Central memory CD8-positive, alpha-beta T cell (primary cell): ENCODE data around the gene NOS1AP.

Experiments used
- ATAC-seq: fragments of 150-1000 bp; cut with Tn5 transposase; replicated peaks from 2 replicates; pipeline ENCODE4 v1.10.0; 2022; ENCODE audit warnings: mild to moderate bottlenecking, moderate FRiP score, moderate number of reproducible peaks; ENCODE audit not compliant: poor library complexity, severe bottlenecking; ENCODE audit errors: extremely low read depth
- DNase-seq, 2 donors: peaks; one replicate each; pipeline ENCODE4 v3.0.0; 2021; ENCODE audit warnings: low spot score in 2 of 2
- H3K27ac Mint-ChIP-seq: one replicate; pipeline ENCODE4 v1.8.0; 2022; ENCODE audit warnings: low read depth, mild to moderate bottlenecking, moderate library complexity, mixed read lengths
- H3K27me3 Mint-ChIP-seq: one replicate; pipeline ENCODE4 v1.8.0; 2022; ENCODE audit warnings: mixed read lengths
- H3K36me3 Mint-ChIP-seq: one replicate; pipeline ENCODE4 v1.8.0; 2022; ENCODE audit warnings: mild to moderate bottlenecking, moderate library complexity, mixed read lengths; ENCODE audit not compliant: insufficient read depth
- H3K4me1 Mint-ChIP-seq: one replicate; pipeline ENCODE4 v1.8.0; 2022; ENCODE audit warnings: mixed read lengths
- H3K4me3 Mint-ChIP-seq: one replicate; pipeline ENCODE4 v1.8.0; 2022; ENCODE audit warnings: mild to moderate bottlenecking, moderate library complexity, mixed read lengths
- H3K9me3 Mint-ChIP-seq: one replicate; pipeline ENCODE4 v1.8.0; 2022; ENCODE audit warnings: mixed read lengths

Gene NOS1AP

DNA sequence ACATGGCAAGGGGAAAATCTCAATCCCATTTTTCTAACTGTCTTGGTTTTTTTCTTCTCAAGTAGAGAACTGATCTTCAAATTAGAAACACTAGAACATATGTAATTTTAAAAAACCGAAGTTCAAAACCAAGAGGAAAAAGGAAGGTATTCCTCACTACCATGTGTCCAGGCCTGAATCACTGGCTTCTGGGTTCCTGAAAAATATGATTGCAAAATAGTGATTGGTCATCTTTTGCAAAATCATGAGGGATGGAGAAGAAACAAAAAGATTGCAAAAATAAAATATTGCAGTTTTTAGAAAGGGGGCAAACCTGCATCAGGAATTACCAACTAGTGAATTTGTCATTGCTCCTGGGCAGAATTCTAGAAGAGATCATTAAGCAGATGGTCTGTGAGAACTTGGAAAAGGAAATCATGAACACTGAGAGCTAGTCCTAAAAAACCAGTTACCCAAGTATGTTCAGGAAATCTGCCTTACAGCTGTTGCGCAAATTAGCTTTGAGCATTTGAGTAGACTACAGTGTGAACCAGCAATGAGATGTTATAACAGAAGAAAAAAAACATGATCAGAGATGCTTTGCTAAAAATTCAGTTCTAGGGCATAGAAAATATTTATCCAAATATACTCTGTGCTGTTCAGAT is 257.8 kb downstream of the NOS1AP start:
- no peak overlapping the region for H3K4me3 Mint-ChIP-seq
- no peaks in the 10 kb centered on the region for H3K36me3 Mint-ChIP-seq
- ATAC-seq (no peak), DNase-seq (no peak)
- H3K27me3 Mint-ChIP-seq, result peaks cover 66% of the 10 kb centered on the region
- no peaks in the 10 kb centered on the region for H3K4me1 Mint-ChIP-seq
- H3K9me3 Mint-ChIP-seq, result no peaks in the 10 kb centered on the region
- H3K27ac Mint-ChIP-seq, result no peak overlapping the region

DNA sequence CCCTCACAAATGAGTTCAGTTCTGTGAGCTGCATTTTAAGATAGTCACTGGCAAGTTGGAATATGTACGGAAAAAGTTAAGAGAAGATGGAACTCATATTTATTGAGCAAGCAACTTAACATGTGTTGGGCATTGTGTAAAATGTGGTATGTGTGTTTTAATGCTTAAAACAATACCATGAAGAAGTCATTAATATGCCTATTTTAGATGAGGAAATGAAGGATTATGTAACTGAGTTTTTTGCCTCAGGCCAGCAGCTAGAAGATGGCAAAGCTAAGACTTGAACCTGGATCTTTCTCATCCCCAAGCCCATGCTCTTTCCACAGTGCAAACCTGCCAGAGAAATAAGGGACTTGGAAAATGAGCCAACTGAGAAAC is 258.3 kb downstream of the NOS1AP start:
- Mint-ChIP-seq H3K4me1 (no peaks in the 10 kb centered on the region), H3K27ac (no peak overlapping the region), H3K4me3 (no peak overlapping the region), H3K27me3 (peaks cover 66% of the 10 kb centered on the region), H3K9me3 (no peaks in the 10 kb centered on the region), H3K36me3 (no peaks in the 10 kb centered on the region)
- ATAC-seq (no peak), DNase-seq (no peak)

DNA sequence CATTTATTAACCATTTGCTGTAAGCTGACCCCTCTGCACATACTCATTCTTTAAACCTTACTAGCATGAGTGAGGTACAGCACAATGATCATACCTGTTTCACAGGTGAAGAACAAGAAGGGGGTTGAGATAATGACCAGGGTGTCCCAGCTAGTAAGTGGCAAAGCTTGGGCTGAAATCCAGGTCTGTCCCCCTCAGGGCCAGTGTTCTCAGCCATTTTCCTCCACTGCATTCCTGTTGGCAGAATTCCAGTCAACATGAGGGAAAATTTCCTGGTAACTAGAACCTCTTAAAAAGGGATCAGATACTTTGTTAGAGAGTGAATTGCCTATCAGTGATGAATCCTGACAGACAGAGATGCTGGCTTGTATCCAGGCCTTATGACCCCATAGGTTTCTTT is 259.0 kb downstream of the NOS1AP start:
- Mint-ChIP-seq H3K27me3 (peaks cover 59% of the 10 kb centered on the region), H3K27ac (no peak overlapping the region), H3K9me3 (no peaks in the 10 kb centered on the region), H3K4me1 (no peaks in the 10 kb centered on the region), H3K4me3 (no peak overlapping the region), H3K36me3 (no peaks in the 10 kb centered on the region)
- DNase-seq, result no peak
- no peak for ATAC-seq

DNA sequence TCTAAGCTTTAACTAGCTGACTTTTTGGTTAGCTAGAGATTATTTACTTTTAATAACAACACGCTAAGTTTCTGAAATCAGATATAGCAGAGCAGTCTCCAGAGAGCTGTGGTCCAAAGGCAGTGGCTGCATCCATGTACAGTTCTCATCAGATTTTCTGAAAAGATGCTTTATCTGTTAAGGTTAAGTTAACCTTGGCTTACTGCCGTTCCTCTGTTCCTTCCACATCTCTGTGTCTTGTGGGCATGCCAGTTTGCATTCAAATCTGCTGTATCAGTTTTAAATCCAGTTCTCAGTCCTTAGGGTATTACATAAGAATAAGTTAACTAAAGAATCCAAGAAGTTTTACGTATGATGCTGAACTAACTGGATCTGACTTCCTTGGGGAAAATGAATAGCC is 260.3 kb downstream of the NOS1AP start:
- Mint-ChIP-seq H3K36me3 (no peaks in the 10 kb centered on the region), H3K4me1 (no peaks in the 10 kb centered on the region), H3K9me3 (no peaks in the 10 kb centered on the region), H3K27me3 (peaks cover 46% of the 10 kb centered on the region), H3K27ac (no peak overlapping the region), H3K4me3 (no peak overlapping the region)
- ATAC-seq (no peak), DNase-seq (no peak)

DNA sequence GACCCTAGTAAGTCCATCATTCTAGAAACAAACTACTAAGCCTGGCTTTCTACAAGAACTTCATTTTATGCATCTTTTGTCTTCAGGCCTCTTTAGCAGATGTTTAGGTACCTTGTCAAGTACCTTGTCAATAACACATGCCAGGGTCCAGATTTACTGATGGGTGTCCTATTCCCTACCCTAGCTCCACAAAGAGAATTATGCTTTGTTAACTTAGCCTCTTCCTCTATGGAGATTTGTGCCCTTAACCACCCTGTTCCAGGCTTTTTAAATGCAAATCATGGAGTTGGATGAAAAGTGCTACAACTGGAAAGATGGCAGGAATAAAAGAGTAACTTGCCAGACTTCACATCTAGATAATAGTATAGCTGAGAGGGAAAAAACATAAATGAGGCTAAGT is 264.5 kb downstream of the NOS1AP start:
- no peak for DNase-seq
- no peaks in the 10 kb centered on the region for H3K4me1 Mint-ChIP-seq
- no peak overlapping the region for H3K4me3 Mint-ChIP-seq
- no peak overlapping the region for H3K27ac Mint-ChIP-seq
- H3K9me3 Mint-ChIP-seq, result no peaks in the 10 kb centered on the region
- H3K36me3 Mint-ChIP-seq, result no peaks in the 10 kb centered on the region
- no peak for ATAC-seq
- peaks cover 53% of the 10 kb centered on the region for H3K27me3 Mint-ChIP-seq

DNA sequence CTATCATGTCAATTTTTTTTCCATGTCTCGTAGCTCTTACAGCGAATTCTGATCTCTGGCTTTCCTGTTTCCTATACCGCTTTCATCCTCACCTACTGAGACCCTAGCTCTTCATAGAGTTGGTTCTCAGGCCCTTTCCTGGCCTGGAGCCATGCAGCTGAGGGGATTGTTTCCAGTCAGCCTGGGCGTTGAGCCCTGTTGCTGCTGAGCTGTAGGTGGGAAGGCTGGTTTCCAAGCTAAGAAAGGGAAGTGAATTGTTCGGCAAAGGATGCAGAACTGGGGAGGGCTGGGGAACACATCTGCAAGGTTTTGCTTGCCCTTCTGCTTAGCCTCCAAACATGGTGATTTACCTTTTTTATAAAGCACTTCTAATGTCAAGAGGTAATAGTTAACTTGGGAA is 265.6 kb downstream of the NOS1AP start:
- Mint-ChIP-seq H3K27ac (no peak overlapping the region), H3K9me3 (no peaks in the 10 kb centered on the region), H3K4me3 (no peak overlapping the region), H3K27me3 (peaks cover 64% of the 10 kb centered on the region), H3K4me1 (no peaks in the 10 kb centered on the region), H3K36me3 (no peaks in the 10 kb centered on the region)
- ATAC-seq (no peak), DNase-seq (no peak)

DNA sequence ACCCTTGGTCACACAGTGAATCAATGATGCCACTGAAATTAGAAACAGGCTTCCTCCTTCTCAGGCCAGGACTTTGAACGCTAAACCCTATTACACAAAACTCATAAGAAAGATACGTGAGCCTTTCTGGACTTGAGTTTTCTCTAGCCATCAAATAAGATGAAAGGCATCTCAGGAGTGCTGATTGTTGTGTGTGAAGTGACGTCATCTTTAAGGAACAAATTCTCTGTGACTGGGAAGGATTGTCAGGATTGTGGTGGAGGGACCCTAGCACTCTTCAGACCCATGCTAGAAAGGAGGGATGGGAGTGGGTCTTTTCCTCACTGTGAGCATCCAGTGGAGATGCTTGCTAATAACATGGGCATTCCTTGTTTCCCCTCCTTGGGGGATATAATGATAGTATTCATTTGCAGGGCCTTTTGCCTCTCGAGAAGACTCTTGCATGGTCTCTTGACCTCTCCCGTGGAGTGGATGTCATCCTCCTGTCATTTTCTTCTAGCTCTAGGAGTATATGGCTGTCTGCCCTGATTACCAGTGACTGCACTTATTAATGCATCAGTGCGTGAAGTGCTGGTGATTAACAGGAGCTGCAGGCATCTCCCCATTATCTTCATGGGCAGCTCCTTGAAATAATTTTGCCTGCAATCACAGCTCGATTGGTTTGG is 267.3 kb downstream of the NOS1AP start:
- Mint-ChIP-seq H3K4me1 (no peaks in the 10 kb centered on the region), H3K4me3 (no peak overlapping the region), H3K9me3 (no peaks in the 10 kb centered on the region), H3K27me3 (peaks cover 69% of the 10 kb centered on the region), H3K36me3 (no peaks in the 10 kb centered on the region), H3K27ac (no peak overlapping the region)
- DNase-seq, result no peak
- no peak for ATAC-seq

DNA sequence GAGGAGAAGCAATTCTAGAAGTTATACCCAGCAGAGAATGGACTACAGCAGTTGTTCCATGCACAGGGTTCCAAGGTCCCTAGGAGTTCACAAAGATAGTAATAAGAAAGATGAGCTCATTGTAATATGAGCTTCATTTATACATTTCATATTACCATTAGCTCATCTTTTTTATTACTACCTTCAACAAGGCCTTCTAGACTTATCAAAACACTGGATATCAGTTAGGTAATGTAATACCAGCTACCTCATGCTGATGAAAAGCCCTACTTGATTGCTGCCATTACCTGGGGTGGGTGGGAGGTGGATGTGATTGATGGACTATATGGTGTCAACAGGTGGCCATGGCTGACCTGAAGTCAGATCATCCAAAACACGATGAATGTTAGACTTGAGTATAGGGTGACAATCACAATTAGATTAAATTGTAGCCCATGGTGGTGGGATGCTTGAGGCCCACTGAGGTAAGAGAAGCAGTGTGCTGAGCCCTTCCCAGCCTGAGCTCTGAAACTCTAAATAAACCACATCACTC is 273.0 kb downstream of the NOS1AP start:
- Mint-ChIP-seq H3K4me3 (no peak overlapping the region), H3K9me3 (no peaks in the 10 kb centered on the region), H3K36me3 (peaks cover 1% of the 10 kb centered on the region), H3K27ac (no peak overlapping the region), H3K27me3 (peaks cover 51% of the 10 kb centered on the region), H3K4me1 (no peaks in the 10 kb centered on the region)
- DNase-seq, result no peak
- ATAC-seq, result no peak

DNA sequence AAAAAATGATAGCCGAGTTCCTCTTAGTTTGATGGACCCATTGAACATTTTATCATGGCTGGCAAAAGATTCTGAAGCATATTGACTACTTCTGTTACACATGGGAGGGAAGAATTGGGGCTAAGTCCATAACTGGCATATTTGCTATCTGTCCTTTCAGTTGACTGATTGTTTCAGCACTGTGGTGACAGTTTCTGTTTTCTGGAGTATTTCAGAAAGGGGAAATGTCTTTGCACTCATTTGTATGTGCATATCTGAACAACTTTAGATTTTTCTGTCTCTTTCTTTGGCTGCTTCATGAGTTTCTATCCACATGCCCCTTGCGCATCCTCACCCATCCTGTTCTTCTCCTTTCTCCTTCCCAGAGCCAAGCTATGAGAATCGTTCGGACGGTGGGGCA is 274.0 kb downstream of the NOS1AP start:
- Mint-ChIP-seq H3K36me3 (peaks cover 1% of the 10 kb centered on the region), H3K4me1 (no peaks in the 10 kb centered on the region), H3K4me3 (no peak overlapping the region), H3K27ac (no peak overlapping the region), H3K9me3 (no peaks in the 10 kb centered on the region), H3K27me3 (peaks cover 41% of the 10 kb centered on the region)
- no peak for ATAC-seq
- no peak for DNase-seq

DNA sequence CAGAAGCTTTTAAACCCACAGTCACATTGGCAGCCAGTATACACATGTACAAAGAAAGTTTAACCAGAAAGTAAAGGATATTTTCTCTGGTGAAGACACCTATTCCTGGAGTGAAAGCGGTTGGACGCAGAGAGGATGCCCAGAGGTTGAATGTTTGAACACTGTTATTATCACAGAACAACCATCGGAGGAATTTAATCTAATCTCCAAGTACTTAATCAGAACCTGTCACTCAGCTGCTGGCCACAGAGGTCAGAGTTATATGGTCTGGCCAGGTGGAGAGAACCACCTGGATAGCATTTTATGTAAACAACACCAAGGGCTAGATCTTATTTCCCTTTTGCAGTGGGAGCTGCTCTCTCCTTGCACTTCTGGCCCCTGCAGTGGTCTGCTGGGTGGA is 277.8 kb downstream of the NOS1AP start:
- no peaks in the 10 kb centered on the region for H3K9me3 Mint-ChIP-seq
- DNase-seq (no peak), ATAC-seq (no peak)
- peaks cover 33% of the 10 kb centered on the region for H3K27me3 Mint-ChIP-seq
- no peaks in the 10 kb centered on the region for H3K4me1 Mint-ChIP-seq
- no peak overlapping the region for H3K4me3 Mint-ChIP-seq
- H3K27ac Mint-ChIP-seq, result no peak overlapping the region
- H3K36me3 Mint-ChIP-seq, result peaks cover 1% of the 10 kb centered on the region

DNA sequence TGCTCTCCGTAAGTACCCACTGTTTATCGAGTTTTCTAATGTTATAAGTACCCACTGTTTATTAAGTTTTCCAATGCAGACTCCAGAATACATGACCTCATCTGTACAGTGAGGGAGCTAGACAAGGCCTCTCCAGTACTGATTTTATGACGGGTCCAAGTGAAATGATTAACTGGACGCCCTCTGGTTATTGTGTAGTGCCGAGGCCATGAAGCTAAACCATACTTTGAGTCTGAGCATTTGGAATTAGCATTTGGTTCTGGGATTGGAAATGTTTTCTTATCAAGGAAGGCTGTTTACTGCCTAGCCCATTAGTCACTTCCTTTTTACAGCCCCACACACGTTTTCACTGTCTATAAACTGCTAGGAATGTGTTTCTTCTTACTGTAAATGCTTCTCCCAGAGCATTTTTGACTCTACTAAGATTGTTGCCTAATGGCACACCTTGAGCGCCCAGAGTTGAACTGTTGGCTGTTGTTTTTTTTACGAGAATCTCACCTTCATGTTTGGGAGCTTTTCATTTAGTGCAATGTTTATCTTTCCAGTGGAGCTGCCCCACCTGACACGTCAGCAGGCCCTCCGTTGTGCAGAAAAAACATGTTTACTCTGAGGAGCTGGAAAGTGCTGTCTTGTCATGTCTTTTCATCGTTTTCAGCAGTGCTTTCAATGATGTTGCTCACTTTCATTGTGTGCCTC is 280.3 kb downstream of the NOS1AP start:
- Mint-ChIP-seq H3K4me3 (no peak overlapping the region), H3K4me1 (no peaks in the 10 kb centered on the region), H3K36me3 (peaks cover 1% of the 10 kb centered on the region), H3K9me3 (no peaks in the 10 kb centered on the region), H3K27ac (no peak overlapping the region), H3K27me3 (peaks cover 37% of the 10 kb centered on the region)
- ATAC-seq (no peak), DNase-seq (no peak)

DNA sequence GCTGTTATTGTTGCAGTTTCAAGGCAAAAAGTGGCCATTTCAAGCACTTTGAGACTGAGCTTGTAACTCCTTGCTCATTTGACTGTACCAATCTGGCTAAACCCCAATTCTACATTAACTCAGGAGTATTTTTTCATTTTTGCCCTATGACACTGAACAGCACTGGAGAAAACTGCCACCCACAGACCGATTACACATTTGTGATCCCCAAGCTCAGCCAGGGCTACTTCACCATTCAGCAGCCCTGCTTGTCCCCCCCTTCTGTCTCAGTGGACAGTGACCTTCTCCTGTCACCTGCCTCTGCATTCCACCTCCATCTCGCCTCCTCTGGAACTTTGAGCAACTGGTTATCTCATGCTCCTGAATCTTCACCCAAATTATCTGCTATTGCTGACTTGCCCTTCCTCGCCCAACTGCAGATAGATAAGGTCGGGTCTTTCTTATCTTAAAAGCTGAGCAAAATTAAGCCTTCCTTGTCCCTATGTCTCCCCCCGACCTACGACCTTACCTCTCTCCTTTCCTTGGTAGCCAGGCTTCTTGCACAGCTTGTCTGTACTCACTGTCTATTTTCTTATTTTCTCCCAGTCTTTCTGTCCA is 281.9 kb downstream of the NOS1AP start:
- DNase-seq (no peak), ATAC-seq (no peak)
- H3K4me3 Mint-ChIP-seq, result no peak overlapping the region
- no peaks in the 10 kb centered on the region for H3K4me1 Mint-ChIP-seq
- peaks cover 1% of the 10 kb centered on the region for H3K36me3 Mint-ChIP-seq
- no peaks in the 10 kb centered on the region for H3K9me3 Mint-ChIP-seq
- H3K27ac Mint-ChIP-seq, result peak overlapping the region; percentile 4
- H3K27me3 Mint-ChIP-seq, result peaks cover 53% of the 10 kb centered on the region
